ENCODE measurements around the gene LBHD2.
A peak's percentile ranks its signal among the peaks of the same experiment; 100 is the strongest.

Gene LBHD2

GRCh38 chr14:103104654-103105452 lies 20.8 kb downstream of the LBHD2 start:
- no peak overlapping the region for H2AFZ ChIP-seq (ENCODE audit: low read depth, low read length, severe bottlenecking)
- no peaks in the 10 kb centered on the region for H4K20me1 ChIP-seq (ENCODE audit: low read depth, low read length)
- H3K27me3 ChIP-seq (ENCODE audit: low read length): no peaks in the 10 kb centered on the region
- no peaks in the 10 kb centered on the region for H3K79me2 ChIP-seq (ENCODE audit: insufficient read depth, low read length)
- H3F3A ChIP-seq (ENCODE audit: insufficient read depth): no peaks in the 10 kb centered on the region
- no peaks in the 10 kb centered on the region for H3K36me3 ChIP-seq (ENCODE audit: low read length)
- H3K9me2 ChIP-seq (replicated peaks; ENCODE audit: insufficient read depth, low read length): no peaks in the 10 kb centered on the region
- no peak overlapping the region for H3K9ac ChIP-seq (ENCODE audit: low read length)
- no peak overlapping the region for H3K27ac ChIP-seq (ENCODE audit: low read depth, low read length)
- no peaks in the 10 kb centered on the region for H3K9me3 ChIP-seq (ENCODE audit: insufficient read depth, low read length)
- no peak overlapping the region for H3K4me2 ChIP-seq (ENCODE audit: low read depth, low read length, poor library complexity, severe bottlenecking)
- H3K4me3 ChIP-seq (ENCODE audit: insufficient read depth, low read length, poor library complexity, severe bottlenecking): no peak overlapping the region
- TF ChIP-seq CTCF (IDR thresholded peaks at IDR 0.05; ENCODE audit: insufficient read depth, low read length, poor library complexity, severe bottlenecking) (peak; percentile 87), EZH2phosphoT487 (conservative IDR thresholded peaks at IDR 0.05; ENCODE audit: low read length) (no peak)

GRCh38 chr14:103105580-103106150 lies 21.7 kb downstream of the LBHD2 start:
- no peak overlapping the region for H3K4me3 ChIP-seq (ENCODE audit: insufficient read depth, low read length, poor library complexity, severe bottlenecking)
- H3F3A ChIP-seq (ENCODE audit: insufficient read depth): no peaks in the 10 kb centered on the region
- no peaks in the 10 kb centered on the region for H3K9me2 ChIP-seq (replicated peaks; ENCODE audit: insufficient read depth, low read length)
- H3K27me3 ChIP-seq (ENCODE audit: low read length): no peaks in the 10 kb centered on the region
- H3K9me3 ChIP-seq (ENCODE audit: insufficient read depth, low read length): no peaks in the 10 kb centered on the region
- H3K27ac ChIP-seq (ENCODE audit: low read depth, low read length): no peak overlapping the region
- H3K79me2 ChIP-seq (ENCODE audit: insufficient read depth, low read length): no peaks in the 10 kb centered on the region
- no peak overlapping the region for H3K9ac ChIP-seq (ENCODE audit: low read length)
- H3K4me2 ChIP-seq (ENCODE audit: low read depth, low read length, poor library complexity, severe bottlenecking): no peak overlapping the region
- no peaks in the 10 kb centered on the region for H3K36me3 ChIP-seq (ENCODE audit: low read length)
- no peak overlapping the region for H2AFZ ChIP-seq (ENCODE audit: low read depth, low read length, severe bottlenecking)
- no peaks in the 10 kb centered on the region for H4K20me1 ChIP-seq (ENCODE audit: low read depth, low read length)
- TF ChIP-seq EZH2phosphoT487 (conservative IDR thresholded peaks at IDR 0.05; ENCODE audit: low read length) (no peak), CTCF (IDR thresholded peaks at IDR 0.05; ENCODE audit: insufficient read depth, low read length, poor library complexity, severe bottlenecking) (peak; percentile 24)

GRCh38 chr14:103107455-103107854 lies 23.4 kb downstream of the LBHD2 start:
- TF ChIP-seq CTCF (IDR thresholded peaks at IDR 0.05; ENCODE audit: insufficient read depth, low read length, poor library complexity, severe bottlenecking) (no peak), EZH2phosphoT487 (conservative IDR thresholded peaks at IDR 0.05; ENCODE audit: low read length) (no peak)
- H3K9me2 ChIP-seq (replicated peaks; ENCODE audit: insufficient read depth, low read length): no peaks in the 10 kb centered on the region
- no peak overlapping the region for H2AFZ ChIP-seq (ENCODE audit: low read depth, low read length, severe bottlenecking)
- H3K4me2 ChIP-seq (ENCODE audit: low read depth, low read length, poor library complexity, severe bottlenecking): no peak overlapping the region
- no peaks in the 10 kb centered on the region for H3K36me3 ChIP-seq (ENCODE audit: low read length)
- no peak overlapping the region for H3K27ac ChIP-seq (ENCODE audit: low read depth, low read length)
- no peak overlapping the region for H3K9ac ChIP-seq (ENCODE audit: low read length)
- no peaks in the 10 kb centered on the region for H3K9me3 ChIP-seq (ENCODE audit: insufficient read depth, low read length)
- H3K27me3 ChIP-seq (ENCODE audit: low read length): no peaks in the 10 kb centered on the region
- H4K20me1 ChIP-seq (ENCODE audit: low read depth, low read length): no peaks in the 10 kb centered on the region
- no peak overlapping the region for H3K4me3 ChIP-seq (ENCODE audit: insufficient read depth, low read length, poor library complexity, severe bottlenecking)
- no peaks in the 10 kb centered on the region for H3F3A ChIP-seq (ENCODE audit: insufficient read depth)
- H3K79me2 ChIP-seq (ENCODE audit: insufficient read depth, low read length): no peaks in the 10 kb centered on the region
